ENCODE data around the gene SLC34A1.

Gene SLC34A1

DNA sequence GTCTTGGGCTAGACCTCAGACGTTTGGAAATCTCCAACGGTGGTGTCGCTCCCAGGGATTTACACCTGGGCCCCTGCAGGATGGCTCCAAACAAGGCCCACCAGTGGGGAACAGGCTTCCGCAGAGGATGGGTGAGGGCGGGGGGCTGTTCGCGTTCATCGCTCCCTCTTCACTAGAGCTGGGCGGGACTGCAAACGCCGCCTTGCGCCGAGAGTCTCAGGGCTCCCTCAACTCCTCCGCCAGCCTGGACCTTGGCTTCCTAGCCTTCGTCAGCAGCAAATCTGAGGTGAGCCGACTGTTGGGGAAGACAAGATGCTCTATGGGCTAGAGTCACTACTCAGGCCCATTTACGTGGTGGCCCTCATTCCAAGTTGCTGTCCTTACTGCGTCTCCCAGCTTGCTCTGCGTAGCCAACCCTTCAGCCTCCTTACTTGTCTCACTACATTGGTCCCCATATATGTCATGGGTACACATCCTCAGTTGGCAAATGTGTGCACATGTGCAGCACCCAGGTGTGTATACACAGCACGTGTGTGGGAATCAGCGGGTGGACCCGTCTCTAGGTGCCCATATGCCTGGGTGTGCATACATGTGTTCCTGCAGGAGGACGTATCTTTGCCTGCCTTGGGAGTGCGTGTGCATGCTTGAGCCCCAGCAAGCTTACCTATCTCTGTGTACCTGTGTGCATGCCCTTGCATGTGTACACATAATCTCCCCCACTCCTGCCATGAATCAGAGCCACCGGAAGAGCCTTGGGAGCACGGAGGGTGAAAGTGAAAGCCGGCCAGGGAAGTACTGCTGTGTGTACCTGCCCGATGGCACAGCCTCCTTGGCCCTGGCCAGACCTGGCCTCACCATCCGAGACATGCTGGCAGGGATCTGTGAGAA, 16.0 kb upstream of the SLC34A1 start:
- Histone ChIP-seq H3K4me1 (peaks cover 56% of the 10 kb centered on the region), H3K9me3 (no peaks in the 10 kb centered on the region), H3K9ac (no peak overlapping the region), H3K27ac (no peak overlapping the region), H4K20me1 (no peaks in the 10 kb centered on the region), H3K4me2 (no peak overlapping the region), H3K4me3 (no peak overlapping the region), H3K36me3 (peaks cover 18% of the 10 kb centered on the region), H3K27me3 (no peaks in the 10 kb centered on the region)
- no peak for TF ChIP-seq Cebpa-rat (IDR thresholded peaks at IDR 0.05)

DNA sequence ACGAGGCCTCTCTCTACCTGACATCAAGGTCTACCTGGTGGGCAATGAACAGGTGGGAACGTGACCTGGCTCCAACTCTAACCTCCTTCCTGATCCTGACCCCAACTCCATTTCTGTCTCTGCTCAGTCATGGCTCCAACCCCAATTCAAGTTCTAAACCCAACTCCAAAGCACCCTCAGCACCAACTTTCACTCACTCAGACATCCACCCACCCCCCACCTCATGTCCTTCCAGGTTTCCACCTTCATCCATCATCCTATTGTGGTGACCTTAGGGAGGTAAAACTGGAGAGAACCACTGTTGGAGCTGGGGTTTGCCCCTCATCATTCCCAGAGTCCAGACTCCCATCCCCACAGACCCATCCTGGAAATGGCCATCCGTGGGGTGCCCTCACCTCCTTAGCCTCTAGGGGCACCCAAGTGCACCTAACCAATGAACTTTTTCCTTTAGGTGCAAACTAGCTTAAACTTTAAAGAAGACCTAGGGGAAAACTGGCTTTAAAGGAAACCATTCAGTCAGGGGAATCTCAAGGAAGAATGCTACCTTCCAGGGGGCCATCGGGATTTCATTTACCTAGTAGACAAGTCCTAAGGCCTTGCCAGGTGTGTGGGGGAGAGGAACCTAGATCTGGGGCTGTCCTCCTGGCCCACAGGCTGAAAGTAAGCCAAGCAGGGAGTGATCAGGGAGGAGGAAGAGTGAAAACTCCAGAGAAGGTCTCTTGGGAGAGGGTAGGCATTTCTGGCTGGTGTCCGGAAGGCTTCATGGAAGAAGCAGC, 15.2 kb upstream of the SLC34A1 start:
- H4K20me1 ChIP-seq, result no peaks in the 10 kb centered on the region
- peak overlapping the region; percentile 67 for H3K4me2 ChIP-seq
- peaks cover 18% of the 10 kb centered on the region for H3K36me3 ChIP-seq
- no peaks in the 10 kb centered on the region for H3K9me3 ChIP-seq
- no peaks in the 10 kb centered on the region for H3K27me3 ChIP-seq
- TF ChIP-seq Cebpa-rat (IDR thresholded peaks at IDR 0.05), result no peak
- peaks cover 49% of the 10 kb centered on the region for H3K4me1 ChIP-seq
- H3K9ac ChIP-seq, result peak overlapping the region; percentile 37; the same call in 1 of the 2 replicates
- H3K4me3 ChIP-seq, result no peak overlapping the region
- H3K27ac ChIP-seq, result peak overlapping the region; percentile 20; the same call in 1 of the 2 replicates

DNA sequence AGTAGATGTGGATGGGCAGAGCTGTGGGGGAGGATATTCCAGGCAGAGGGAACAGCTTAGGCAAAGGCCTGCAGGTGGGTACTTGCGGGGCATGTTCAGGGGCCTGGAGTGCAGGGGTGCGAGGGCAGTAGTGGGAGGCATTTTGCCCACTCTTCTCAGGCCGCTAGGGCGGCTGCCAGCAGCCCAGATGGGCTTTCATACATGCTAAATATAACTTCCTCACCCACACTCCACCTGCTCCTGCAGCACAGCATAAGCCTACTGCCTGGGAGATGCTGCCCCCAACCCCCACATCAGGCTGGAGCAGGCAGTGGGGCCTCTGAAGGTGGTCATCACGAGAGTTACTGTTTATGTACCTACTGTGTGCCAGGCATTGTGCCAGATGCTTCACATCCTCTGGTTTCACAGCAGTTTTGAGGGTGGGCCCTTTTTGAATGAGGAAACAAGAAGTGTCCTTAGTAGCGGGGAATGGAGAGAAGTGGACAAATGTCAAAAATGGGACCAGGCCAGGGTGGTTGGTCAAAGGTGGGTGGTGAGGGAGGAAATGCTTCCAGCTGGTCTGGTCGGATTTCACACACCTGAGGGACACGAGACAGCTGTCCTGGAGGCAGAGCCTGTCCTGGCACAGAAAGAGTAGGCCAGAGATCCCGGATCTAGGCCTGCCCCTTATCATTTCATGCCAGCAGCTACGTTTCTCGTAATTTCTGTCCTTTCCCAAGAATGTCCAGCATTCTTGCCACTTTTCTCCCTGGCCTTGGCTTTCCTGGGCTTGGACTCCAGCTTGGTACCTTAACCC, 14.4 kb upstream of the SLC34A1 start:
- Histone ChIP-seq H3K4me2 (peak overlapping the region; percentile 67), H3K27ac (peak overlapping the region; percentile 20), H3K4me1 (peaks cover 43% of the 10 kb centered on the region), H3K9me3 (no peaks in the 10 kb centered on the region), H3K4me3 (no peak overlapping the region), H3K36me3 (peaks cover 18% of the 10 kb centered on the region), H3K9ac (peak overlapping the region; percentile 37; the same call in 1 of the 2 replicates), H4K20me1 (no peaks in the 10 kb centered on the region), H3K27me3 (no peaks in the 10 kb centered on the region)
- TF ChIP-seq Cebpa-rat (IDR thresholded peaks at IDR 0.05), result no peak

DNA sequence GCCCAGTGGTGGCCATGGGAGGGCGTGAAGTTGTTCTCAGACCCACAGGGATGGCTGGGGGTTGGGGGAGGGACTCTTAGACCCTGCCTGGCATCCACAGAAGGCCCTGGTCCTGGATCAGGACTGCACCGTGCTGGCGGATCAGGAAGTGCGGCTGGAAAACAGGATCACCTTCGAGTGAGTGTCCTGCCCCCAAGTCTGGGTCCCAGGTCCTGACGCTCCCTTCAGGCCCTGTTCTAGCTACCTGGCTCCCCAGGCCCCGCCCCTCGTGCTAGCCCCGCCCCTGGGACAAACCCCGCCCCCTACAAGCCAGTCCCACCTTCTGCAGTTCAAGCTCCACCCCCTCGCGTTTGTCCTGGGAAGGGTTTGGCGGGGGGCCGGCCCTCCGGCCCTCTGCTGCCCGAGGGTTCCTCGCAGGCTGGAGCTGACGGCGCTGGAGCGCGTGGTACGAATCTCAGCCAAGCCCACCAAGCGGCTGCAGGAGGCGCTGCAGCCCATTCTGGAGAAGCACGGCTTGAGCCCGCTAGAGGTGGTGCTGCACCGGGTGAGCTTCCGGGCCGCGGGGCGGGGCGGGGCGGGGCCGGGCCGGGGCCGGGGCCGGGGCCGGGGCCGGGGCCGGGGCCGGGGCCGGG, 13.6 kb upstream of the SLC34A1 start:
- no peaks in the 10 kb centered on the region for H3K9me3 ChIP-seq
- H4K20me1 ChIP-seq, result no peaks in the 10 kb centered on the region
- H3K4me2 ChIP-seq, result peak overlapping the region; percentile 97
- peaks cover 47% of the 10 kb centered on the region for H3K4me1 ChIP-seq
- H3K27ac ChIP-seq, result peak overlapping the region; percentile 20
- peaks cover 18% of the 10 kb centered on the region for H3K36me3 ChIP-seq
- H3K27me3 ChIP-seq, result no peaks in the 10 kb centered on the region
- H3K4me3 ChIP-seq, result peak overlapping the region; percentile 72
- peak overlapping the region; percentile 86 for H3K9ac ChIP-seq
- TF ChIP-seq Cebpa-rat (IDR thresholded peaks at IDR 0.05), result no peak

DNA sequence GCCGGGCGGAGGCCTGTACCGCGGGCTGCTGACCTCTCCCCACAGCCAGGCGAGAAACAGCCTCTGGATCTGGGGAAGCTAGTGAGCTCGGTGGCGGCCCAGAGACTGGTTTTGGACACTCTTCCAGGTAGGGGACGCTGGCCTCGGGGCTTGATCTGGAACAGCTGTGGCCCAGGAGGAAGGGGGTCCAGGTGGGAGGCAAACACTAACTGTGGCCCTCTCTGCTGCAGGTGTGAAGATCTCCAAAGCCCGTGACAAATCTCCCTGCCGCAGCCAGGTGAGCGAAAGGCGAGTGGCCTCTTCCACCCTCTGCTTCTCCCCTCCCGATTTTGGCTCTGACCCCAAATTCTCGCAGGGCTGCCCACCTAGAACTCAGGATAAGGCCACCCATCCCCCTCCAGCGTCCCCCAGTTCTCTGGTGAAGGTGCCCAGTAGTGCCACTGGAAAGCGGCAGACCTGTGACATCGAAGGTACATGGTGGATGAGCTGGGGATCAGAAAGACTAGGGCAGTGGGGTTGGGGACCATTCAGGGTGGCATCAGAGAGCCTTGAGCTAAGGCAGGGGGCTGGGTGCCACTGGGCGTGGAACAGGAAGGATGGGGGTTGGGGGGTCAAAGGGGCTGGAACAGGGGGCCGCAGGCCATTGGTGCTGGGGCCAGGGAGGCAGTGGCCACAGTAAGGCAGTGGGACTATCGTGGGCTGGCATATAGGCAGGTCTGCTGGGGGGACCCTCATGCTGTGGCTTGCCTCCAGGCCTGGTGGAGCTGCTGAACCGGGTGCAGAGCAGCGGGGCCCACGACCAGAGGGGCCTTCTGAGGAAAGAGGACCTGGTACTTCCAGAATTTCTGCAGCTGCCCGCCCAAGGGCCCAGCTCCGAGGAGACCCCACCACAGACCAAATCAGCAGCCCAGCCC, 12.9 kb upstream of the SLC34A1 start:
- Histone ChIP-seq H3K4me1 (peaks cover 55% of the 10 kb centered on the region), H4K20me1 (no peaks in the 10 kb centered on the region), H3K27ac (peak overlapping the region; percentile 83), H3K27me3 (no peaks in the 10 kb centered on the region), H3K9me3 (no peaks in the 10 kb centered on the region), H3K4me2 (peak overlapping the region; percentile 97), H3K9ac (peak overlapping the region; percentile 86), H3K36me3 (peaks cover 18% of the 10 kb centered on the region), H3K4me3 (peak overlapping the region; percentile 72)
- no peak for TF ChIP-seq Cebpa-rat (IDR thresholded peaks at IDR 0.05)

DNA sequence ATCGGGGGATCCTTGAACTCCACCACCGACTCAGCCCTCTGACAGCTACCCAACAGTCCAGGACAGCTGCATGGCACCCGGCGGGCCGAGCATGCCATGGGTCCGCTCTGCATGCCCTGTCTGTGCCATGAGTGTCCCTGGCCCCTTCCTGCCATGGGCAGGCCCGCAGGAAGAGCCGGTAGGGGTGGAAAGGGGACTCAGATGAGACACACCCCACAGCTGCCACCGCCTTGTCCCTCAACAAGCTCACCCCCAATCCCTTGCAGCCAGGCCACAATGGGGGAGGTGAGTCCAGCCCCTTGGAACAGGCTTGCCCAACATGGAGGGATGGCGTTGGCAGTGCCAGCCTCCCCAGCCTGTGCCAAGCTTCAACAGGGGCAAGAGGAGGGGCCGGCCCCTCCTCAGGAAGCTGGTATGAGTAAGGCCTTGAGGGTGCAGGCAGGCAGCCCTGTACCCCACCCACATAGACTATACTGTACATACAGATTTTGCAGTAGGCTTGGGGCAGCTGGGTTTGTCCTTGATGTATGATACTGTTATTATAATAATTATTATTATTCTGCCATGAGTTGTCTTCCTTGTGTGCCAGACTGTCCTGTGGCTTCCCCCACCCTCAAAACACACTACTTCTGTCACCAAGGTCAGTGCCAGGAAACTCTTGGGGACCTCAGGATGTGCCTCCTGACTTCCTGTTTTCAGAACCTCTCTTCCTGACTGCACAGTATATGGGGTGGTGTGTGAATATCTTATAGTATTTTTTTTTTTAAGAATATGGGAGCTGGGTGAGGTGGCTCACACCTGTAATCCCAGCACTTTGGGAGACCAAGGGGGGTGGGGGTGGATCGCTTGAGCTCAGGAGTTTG, 12.0 kb upstream of the SLC34A1 start:
- H3K4me2 ChIP-seq, result peak overlapping the region; percentile 97

DNA sequence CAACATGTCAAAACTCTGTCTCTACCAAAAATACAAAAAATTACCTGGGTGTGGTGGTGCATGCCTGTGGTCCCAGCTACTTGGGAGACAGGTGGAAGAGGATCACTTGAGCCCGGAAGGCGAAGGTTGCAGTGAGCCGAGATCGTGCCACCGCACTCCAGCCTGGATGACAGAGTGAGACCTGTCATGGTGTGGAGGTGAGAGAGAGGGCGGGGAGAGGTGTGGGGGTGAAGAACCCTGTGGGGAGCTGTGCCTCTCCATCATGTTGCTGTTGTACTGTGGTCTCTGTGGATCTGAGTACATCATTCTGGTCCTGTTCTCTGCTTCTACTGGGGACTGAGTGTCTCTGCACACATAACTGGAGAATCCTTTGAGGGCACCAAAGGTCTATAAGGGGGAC, 11.3 kb upstream of the SLC34A1 start:
- Histone ChIP-seq H3K36me3 (peaks cover 11% of the 10 kb centered on the region), H3K9me3 (no peaks in the 10 kb centered on the region), H3K4me1 (peaks cover 62% of the 10 kb centered on the region), H3K4me2 (peak overlapping the region; percentile 97), H3K27ac (no peak overlapping the region), H4K20me1 (no peaks in the 10 kb centered on the region), H3K4me3 (no peak overlapping the region), H3K27me3 (no peaks in the 10 kb centered on the region), H3K9ac (0 out of 2 replicates have a peak overlapping the region, but pooled peaks have one; percentile 26)
- no peak for TF ChIP-seq Cebpa-rat (IDR thresholded peaks at IDR 0.05)

More for the DNA sequence above, 12.0 kb upstream of the SLC34A1 start:
- Histone ChIP-seq H3K9ac (peak overlapping the region; percentile 86; the same call in 1 of the 2 replicates), H3K9me3 (no peaks in the 10 kb centered on the region), H3K4me3 (peak overlapping the region; percentile 72), H3K36me3 (peaks cover 17% of the 10 kb centered on the region), H3K27me3 (no peaks in the 10 kb centered on the region), H4K20me1 (no peaks in the 10 kb centered on the region), H3K4me1 (peaks cover 62% of the 10 kb centered on the region), H3K27ac (peak overlapping the region; percentile 83)
- TF ChIP-seq Cebpa-rat (IDR thresholded peaks at IDR 0.05), result no peak
